SK-N-MC (cell line): ENCODE measurements around the gene DAZAP2.
"Not testable (repeated sequence)": the region's sequence is repeated elsewhere in the genome, so short reads cannot be mapped to it uniquely, and the experiment has no call there.

Source experiments
- DNase-seq: peaks from one replicate; pipeline ENCODE4 v3.0.0-alpha.2; 2011; ENCODE audit warnings: low read depth, low spot score
- H3K27ac ChIP-seq: fragments of 200-600 bp; sonication (generic); 2 replicates; pipeline ENCODE4 v1.5.1; 2016; ENCODE audit warnings: mixed run types
- H3K36me3 ChIP-seq: fragments of 200-600 bp; sonication (generic); 2 replicates; pipeline ENCODE4 v1.6.1; 2017; ENCODE audit warnings: antibody characterized with exemption, low read length, mixed read lengths; ENCODE audit not compliant: insufficient read depth
- H3K4me3 ChIP-seq: fragments of 200-600 bp; sonication (generic); 2 replicates; pipeline ENCODE4 v1.5.1; 2016
- H3K9ac ChIP-seq: fragments of 200-600 bp; sonication (generic); 2 replicates; pipeline ENCODE4 v1.8.0; 2017; ENCODE audit warnings: mixed run types, mixed read lengths; ENCODE audit not compliant: insufficient read length
- H3K9me3 ChIP-seq: fragments of 200-600 bp; sonication (generic); 2 replicates; pipeline ENCODE4 v1.6.1; 2017; ENCODE audit warnings: low read depth, mild to moderate bottlenecking, antibody characterized with exemption, low read length, moderate library complexity, mixed read lengths
- EZH2 ChIP-seq: fragments of 200-600 bp; sonication (generic); IDR thresholded peaks from one replicate; pipeline ENCODE4 v1.6.1; 2017; ENCODE audit warnings: antibody characterized with exemption
- FOXP2 ChIP-seq: optimal IDR thresholded peaks from 2 replicates; pipeline ENCODE3; 2011; ENCODE audit warnings: mild to moderate bottlenecking, moderate library complexity; ENCODE audit not compliant: insufficient read depth; ENCODE audit errors: extremely low read length, control extremely low read depth
- POLR2AphosphoS5 ChIP-seq: IDR thresholded peaks from 2 replicates; pipeline ENCODE4 v1.6.1; 2012; ENCODE audit warnings: mild to moderate bottlenecking, low read depth, low read length, borderline replicate concordance

The DAZAP2 gene

GRCh38 chr12:51210690-51211395 lies 27.8 kb upstream of the DAZAP2 start:
- H3K9me3 ChIP-seq, result no peaks in the 10 kb centered on the region
- H3K27ac ChIP-seq, result no peak overlapping the region
- no peak overlapping the region for H3K4me3 ChIP-seq
- no peak overlapping the region for H3K9ac ChIP-seq
- peaks cover 15% of the 10 kb centered on the region for H3K36me3 ChIP-seq
- TF ChIP-seq POLR2AphosphoS5 (no peak), EZH2 (no peak), FOXP2 (no peak)
- DNase-seq, result no peak

GRCh38 chr12:51214895-51215294 lies 23.7 kb upstream of the DAZAP2 start:
- H3K36me3 ChIP-seq, result peaks cover 8% of the 10 kb centered on the region
- no peak overlapping the region for H3K9ac ChIP-seq
- H3K27ac ChIP-seq, result no peak overlapping the region
- no peak overlapping the region for H3K4me3 ChIP-seq
- no peak for TF ChIP-seq POLR2AphosphoS5
- no peak for TF ChIP-seq FOXP2
- TF ChIP-seq EZH2, result no peak
- H3K9me3 ChIP-seq, result no peaks in the 10 kb centered on the region
- DNase-seq, result no peak

- Histone ChIP-seq H3K27ac (no peak overlapping the region), H3K9ac (peak overlapping the region; percentile 96), H3K9me3 (no peaks in the 10 kb centered on the region), H3K4me3 (peak overlapping the region; percentile 93), H3K36me3 (peaks cover 8% of the 10 kb centered on the region)
- TF ChIP-seq EZH2, result no peak
- no peak for TF ChIP-seq POLR2AphosphoS5
- no peak for TF ChIP-seq FOXP2
- DNase-seq, result no peak
Observed at GRCh38 chr12:51216642-51217041, 22.0 kb upstream of the DAZAP2 start.

- no peak for TF ChIP-seq EZH2
- no peak for TF ChIP-seq POLR2AphosphoS5
- TF ChIP-seq FOXP2, result no peak
- Histone ChIP-seq H3K36me3 (peaks cover 8% of the 10 kb centered on the region), H3K27ac (peak overlapping the region; percentile 89), H3K9me3 (no peaks in the 10 kb centered on the region), H3K4me3 (peak overlapping the region; percentile 93), H3K9ac (peak overlapping the region; percentile 96)
- no peak for DNase-seq
Observed at GRCh38 chr12:51217133-51217967, 21.3 kb upstream of the DAZAP2 start.

GRCh38 chr12:51217968-51218606 lies 20.5 kb upstream of the DAZAP2 start, which contains the start of gene POU6F1:
Gene POU6F1 (minus strand): TSS chr12:51218062. CDS start chr12:51206836, 11,226 bp downstream.
- H3K27ac ChIP-seq, result peak within 1 kb of the TSS; percentile 89
- TF ChIP-seq FOXP2 (no peak), POLR2AphosphoS5 (no peak; the same call in 1 of the 2 replicates), EZH2 (no peak)
- peak; percentile 42 for DNase-seq
- H3K4me3 ChIP-seq, result peak within 1 kb of the TSS; percentile 93
- no peaks in the 10 kb centered on the region for H3K9me3 ChIP-seq
- peaks cover 8% of the 10 kb centered on the region for H3K36me3 ChIP-seq
- H3K9ac ChIP-seq, result peak within 1 kb of the TSS; percentile 96

- Histone ChIP-seq H3K9me3 (no peaks in the 10 kb centered on the region), H3K36me3 (peaks cover 8% of the 10 kb centered on the region), H3K9ac (peak overlapping the region; percentile 96), H3K27ac (peak overlapping the region; percentile 89), H3K4me3 (peak overlapping the region; percentile 93)
- TF ChIP-seq POLR2AphosphoS5 (no peak), FOXP2 (no peak), EZH2 (no peak)
- no peak for DNase-seq
Observed at GRCh38 chr12:51218607-51219161, 19.9 kb upstream of the DAZAP2 start.

- Histone ChIP-seq H3K9me3 (no peaks in the 10 kb centered on the region), H3K9ac (peak overlapping the region; percentile 96), H3K4me3 (peak overlapping the region; percentile 93), H3K36me3 (peaks cover 6% of the 10 kb centered on the region), H3K27ac (peak overlapping the region; percentile 54)
- DNase-seq, result no peak
- TF ChIP-seq FOXP2 (no peak), EZH2 (no peak), POLR2AphosphoS5 (no peak)
Observed at GRCh38 chr12:51219322-51219721, 19.3 kb upstream of the DAZAP2 start.

GRCh38 chr12:51219857-51220256 lies 18.8 kb upstream of the DAZAP2 start:
- not testable (repeated sequence) for H3K27ac ChIP-seq, H3K4me3 ChIP-seq, H3K9ac ChIP-seq, DNase-seq, H3K9me3 ChIP-seq, H3K36me3 ChIP-seq
